Cerebellar cortex (tissue), 1 donor: ENCODE results near the gene ITGA11.

Experiments used
- DNase-seq: peaks from one replicate; pipeline ENCODE4 v3.0.0-alpha.2; 2015; ENCODE audit warnings: low spot score

ITGA11 gene

DNA sequence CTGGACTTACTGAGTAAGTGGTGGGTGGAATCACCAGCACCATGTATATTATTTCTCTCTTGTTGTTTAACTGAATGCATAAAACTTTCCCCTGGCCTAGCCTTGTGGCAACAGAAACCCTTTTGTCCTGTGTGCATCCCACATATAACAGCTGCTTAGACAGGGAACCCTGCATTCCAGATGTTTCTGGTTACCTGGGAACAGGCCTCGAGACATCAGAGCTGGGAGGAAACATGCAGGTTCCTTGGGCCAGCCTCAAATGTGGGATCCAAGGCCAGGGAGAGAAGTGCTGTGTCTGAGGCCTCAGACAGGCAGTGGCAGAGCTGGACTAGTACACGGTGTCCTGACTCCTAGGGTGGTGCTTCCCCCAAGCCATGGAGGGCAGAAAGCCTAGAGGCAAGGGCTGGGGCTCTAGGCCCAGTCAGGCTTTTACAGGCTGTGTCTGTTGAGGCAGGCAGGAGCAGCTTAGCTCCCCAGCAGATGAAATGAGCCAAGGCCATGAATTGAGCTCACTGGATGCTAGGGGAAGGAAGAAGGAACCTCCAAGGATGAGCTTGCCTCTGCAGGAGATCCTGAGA lies 57.7 kb downstream of the ITGA11 start:
- no peak for DNase-seq

DNA sequence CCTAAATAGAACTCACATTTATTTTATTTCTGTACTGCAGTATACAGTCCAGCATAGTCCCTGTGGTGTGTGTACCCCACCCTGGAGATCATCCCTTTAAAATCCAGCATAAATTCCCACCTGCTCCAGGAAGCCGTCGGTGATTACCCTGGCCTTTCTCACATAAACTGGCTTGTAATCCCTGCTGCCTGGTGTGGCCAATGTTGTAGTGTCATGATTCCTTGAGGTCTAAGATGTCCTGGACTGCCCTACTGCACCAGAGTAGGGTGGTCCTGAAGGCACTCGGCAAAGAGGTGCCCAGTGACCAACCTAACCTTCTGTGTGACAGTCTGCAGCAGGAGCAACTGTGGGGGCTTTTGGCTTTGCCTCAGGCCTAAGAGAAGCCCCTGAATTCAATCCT lies 58.9 kb downstream of the ITGA11 start:
- no peak for DNase-seq

DNA sequence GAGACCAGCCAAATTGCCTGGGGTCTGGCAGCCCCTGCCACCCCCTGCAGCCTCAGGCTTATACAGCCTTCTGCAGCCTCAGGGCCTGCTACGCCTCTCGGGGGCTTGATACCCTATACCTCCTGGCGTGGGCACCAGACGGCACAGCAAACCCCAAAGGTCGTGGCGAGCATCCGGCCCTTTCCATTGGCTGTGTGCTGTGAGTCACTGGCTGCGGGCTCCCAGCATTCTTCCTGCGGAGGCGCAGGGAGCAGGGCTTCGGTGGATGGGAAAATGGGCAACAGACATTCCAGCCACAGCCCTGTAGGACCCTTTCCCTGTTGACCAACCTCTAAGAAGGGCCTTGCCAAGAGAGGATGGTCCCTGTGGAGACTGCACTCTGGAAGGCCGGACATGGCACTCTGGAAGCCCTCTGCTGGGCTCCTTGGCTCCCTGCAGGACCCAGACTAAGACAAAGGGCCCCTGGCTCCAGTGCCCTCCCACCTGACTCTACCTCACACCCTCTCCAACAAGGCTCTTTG lies 59.6 kb downstream of the ITGA11 start:
- peak; percentile 19 for DNase-seq

DNA sequence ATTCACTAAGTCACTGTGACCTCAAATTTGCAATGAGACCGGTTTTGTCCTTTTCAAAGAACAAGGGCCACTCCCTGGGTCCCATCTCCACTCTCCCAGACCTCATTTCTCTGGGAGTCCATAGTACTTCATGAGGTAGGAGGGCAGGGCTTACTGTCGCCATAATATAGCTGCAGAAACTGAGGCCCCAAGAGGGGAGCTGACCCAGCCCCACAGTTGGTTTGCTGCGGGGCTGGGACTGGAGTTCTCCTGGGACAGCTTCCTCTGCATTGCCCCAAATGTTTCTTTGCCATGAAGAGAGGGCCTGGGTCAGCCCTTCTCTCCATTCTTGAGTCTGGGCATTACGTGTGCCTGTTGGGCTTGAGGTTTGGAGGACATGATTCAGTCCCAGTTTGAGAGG lies 60.1 kb downstream of the ITGA11 start:
- no peak for DNase-seq

DNA sequence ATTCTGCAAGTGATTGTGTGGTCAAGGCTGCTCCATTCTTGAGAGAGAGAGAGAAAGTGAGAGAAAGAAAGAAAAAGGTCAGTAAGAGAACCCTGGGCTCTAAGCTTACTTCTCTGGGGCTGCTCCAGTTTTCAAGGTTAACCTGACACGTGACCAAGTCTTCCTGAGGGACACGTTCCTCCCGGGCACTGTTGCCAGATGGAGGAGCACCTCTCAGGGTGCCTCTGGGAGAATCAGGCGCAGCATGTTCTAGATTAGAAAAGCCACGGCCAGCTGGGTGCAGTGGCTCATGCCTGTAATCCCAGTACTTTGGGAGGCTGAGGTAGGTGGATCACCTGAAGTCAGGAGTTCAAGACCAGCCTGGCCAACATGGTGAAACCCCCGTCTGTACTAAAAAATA lies 60.8 kb downstream of the ITGA11 start:
- DNase-seq: no peak

DNA sequence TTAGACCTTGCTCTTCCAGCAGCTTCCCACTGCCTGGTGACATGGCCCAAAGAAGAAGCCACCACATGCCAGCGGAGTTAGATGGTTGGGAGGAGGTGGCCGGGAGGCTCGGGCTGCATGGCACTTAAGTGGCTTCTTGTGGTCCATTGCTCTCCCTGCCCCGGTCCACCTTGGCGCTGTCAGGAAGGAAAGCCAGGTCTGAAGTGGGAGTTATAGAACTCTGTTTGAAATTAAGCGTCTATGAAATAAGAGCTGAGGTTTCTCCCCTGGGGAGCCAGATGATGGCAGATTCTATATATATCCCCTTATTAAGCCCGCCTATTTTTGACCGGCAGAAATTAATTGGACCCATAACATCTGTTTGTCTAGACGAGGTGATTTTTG lies 61.2 kb downstream of the ITGA11 start:
- no peak for DNase-seq

- no peak for DNase-seq
These were observed 61.8 kb downstream of the ITGA11 start for GRCh38 chr15:68369931-68370767.

DNA sequence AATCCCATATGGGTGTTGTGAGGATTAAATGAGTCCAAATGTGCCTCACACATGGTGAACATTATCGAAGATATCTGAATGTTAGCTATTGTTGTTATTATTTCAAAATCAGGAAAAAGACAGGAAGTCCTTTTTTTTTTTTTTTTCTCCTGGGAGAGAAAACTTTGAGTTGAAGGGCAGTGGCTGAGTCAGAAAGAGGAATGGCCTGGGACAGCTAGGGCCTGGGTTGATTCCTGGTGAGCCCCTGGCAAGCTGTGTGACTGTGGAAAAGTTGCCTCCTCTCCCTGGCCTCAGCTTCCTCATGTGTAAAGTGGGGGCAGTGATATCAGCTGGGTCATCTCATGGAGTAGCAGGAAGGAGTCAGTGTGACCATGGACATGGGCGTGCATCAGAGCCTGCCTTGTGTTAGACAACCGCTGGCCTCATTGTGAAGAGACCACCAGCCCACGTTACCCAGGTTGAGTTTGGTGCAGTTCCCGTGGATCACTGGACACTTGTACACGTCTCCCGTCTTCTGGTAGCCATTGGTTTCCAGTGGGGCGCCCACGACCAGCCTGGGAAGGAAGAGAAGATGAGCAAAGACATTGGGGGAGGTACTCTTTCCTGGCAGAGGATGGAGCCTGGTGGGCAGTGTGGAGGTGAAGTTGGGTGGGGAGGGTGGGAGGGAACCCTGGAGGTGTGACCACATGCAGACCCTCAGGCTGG lies 63.1 kb downstream of the ITGA11 start:
- DNase-seq: no peak

- no peak for DNase-seq
These were observed 64.0 kb downstream of the ITGA11 start for GRCh38 chr15:68367992-68368391.

DNA sequence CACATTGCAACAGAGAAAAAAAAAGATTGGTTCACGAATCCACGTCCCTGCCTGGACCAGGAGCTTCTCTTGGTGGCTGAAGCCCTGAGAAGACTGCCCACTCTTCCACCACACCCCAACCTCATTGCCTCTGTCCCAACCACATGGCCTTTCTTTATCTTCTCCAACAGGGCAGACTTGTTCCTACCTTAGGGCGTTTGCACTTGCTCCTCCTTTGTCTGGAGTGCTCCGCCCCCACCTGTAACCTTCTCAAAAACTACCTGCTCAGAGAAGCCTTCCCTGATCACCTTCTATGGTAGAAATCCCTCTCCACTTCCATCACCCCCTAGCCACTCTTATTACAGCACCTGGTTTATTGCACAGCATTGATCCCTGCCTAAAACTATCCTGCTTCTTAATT lies 64.7 kb downstream of the ITGA11 start:
- no peak for DNase-seq

DNA sequence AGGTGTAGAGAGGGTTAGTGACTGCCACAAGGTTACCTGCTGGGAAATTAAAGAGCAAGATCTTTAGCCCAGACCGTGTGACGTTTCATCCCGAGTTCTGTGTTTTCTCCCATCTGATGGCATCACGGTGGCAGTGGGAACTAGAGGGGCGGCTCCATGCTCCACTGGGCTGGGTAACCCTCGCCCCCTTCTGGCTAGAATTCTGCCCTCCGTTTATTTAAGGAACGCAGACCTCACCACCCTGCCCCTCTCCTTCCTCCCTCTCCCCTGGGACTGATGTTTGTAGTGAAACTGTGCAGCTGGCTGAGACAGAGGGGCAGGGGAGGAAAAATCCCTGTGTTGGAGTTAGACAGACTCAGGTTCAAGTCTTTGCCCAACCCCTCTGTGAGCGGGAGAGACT lies 65.6 kb downstream of the ITGA11 start:
- no peak for DNase-seq

- DNase-seq: no peak
These were observed 66.2 kb downstream of the ITGA11 start for GRCh38 chr15:68365770-68366169.

DNA sequence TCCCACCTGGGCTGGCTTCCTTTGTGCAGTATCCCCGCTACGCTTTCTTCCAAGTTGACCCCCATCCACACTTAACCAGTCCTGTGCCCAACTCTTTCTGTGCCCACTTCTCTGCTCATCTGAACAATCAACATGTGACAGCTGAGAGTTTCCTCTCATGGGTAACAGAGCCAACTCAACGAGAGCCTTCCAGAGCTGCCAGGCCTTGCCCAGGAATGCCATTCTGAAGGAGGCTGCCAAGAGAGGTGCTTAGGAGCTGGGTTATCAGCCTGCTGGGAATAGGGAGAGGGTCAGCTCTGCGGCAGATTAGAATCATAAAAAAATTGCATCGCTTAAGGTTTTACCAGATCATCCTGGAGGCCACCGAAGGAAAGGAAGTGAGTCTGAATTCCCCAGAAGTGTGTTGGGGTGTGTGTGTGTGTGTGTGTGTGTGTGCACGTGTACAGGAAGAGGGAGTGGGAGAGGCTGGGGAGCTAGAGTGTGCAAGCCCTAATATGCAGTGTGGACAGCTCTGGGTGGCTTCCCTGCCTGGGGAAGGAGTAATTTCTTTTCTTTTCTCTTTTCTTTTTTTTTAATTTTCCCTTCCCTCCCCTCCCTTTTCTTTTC lies 66.7 kb downstream of the ITGA11 start:
- no peak for DNase-seq

- no peak for DNase-seq
These were observed 67.3 kb downstream of the ITGA11 start for GRCh38 chr15:68364660-68365035.

DNA sequence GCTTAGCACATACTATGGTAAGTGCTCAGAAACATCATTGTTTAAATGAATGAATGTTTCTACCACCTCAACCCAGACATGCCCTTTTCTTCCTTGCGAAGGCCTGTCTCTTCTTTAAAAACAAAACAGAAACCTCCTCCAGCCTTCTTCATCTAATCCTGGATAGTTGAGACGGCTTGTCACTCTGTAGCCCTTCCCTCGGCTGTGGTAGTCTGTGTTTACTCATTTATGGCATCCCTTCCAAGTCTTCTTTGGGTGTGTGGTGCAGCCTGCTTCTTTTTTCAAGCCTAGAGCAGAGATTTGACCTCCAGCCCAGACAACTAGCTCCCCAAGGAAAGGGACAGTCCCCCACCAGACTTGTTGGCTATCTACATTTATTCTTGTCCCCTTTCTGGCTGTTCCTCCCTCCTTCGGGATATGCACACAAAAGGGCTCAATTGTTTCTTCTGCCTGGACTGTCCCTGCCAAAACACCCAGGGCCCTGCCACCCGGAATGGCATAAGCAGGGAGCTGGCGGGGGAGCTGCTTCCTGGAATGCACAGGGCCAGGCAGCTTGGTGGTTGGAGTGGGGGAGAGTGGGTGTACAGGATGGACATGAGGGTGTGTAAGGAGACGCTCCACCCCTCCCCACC lies 67.8 kb downstream of the ITGA11 start:
- no peak for DNase-seq

- DNase-seq: no peak
These were observed 68.6 kb downstream of the ITGA11 start for GRCh38 chr15:68363353-68363752.

DNA sequence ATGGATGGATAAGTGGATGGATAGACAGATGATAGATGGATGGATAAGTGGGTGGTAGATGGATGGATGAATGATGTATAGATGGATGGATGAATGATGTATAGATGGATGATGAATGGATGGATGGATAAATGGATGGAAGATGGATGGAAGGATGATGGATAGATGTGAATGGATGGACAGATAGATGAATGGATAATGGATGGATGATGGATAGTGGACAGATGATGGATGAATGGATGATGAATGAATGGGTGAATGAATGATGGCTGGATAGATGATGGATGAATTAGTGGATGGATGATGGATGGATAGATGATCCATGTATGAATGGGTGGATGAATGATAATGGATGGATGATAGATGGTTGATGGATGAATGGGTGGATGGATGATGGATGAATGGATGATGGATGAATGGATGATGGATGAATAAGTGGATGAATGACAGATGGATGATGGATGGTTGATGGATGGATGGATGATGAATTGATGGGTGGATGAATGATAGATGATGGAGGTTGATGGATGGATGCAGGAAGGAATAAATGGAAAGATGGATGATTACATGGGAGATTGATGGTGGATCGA lies 69.3 kb downstream of the ITGA11 start:
- DNase-seq: no peak

DNA sequence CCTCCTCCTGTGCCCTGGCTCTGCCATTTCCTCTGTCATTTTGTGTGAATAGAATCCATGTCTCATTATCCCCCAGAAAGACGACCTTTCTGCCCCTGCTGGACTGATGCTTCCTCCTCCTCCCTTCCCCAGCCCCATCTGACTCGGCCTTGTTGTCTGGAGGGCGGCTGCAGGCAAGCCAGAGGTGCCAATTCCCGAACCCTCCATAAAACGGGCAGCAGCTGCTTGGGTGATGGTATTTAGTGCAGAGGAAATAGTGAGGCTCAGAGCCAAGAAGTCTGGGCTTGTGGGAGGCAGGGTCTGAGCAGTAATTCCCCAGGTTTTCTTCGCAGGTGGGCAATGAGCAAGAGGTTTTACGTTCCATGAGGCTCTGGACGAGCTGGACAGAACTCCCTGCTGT lies 71.2 kb downstream of the ITGA11 start:
- DNase-seq: no peak

DNA sequence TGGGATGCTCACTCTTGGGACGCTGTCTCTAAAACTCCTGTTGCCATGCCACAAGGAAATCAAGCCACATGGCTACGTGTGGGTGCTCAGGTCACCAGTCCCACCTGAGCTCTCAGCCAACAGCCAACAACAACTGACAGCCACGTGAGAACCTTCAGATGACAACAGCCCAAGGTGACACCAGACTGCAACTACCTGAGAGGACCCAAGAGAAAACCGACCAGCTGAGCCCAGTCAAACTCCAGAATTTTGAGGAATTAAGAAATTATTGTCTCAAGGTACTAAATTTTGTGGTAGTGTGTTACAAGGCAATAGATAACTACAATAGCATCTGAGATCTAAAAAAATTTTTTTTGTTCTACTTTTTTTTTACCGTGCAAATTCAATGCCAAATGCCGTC lies 75.2 kb downstream of the ITGA11 start:
- no peak for DNase-seq

DNA sequence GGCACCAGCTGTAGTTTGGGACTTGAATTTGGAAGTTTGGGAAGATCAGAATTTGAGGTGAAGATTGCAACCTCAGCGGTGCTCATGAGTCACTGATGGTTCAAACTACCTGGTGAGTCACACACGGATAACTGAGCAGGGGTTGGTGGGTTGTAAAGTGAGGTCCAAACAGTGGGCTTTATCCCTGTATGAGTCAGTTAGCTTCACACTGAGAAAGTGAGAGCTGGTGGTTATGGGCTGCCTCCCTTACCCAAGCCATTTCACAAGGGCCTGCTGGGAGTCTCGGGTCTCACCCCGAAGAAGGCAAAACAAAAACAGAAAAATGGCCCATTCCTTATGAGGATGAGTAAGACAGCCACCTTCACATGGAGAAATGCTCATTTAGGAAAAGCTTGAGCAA lies 77.0 kb downstream of the ITGA11 start:
- no peak for DNase-seq

DNA sequence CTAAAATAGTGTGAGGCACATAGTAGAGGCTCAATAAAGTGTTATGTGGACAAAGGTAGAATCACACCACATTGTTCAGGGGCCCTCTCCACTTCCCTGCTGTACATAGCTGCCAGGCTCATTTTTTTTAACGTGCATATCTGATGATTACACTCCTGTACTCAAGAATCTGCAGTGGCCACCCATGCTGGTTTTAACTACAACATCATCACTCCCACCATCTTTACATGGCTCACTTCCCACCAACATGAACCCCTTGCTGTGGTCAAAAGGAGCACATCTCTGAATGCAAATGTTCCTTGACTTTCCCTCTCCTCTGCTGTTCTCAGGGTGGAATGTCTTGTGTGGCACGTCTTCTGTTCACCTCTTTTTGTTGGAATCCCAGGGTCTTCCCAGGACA lies 77.7 kb downstream of the ITGA11 start:
- DNase-seq: no peak
